HepG2 (cell line): ENCODE data around the gene C11orf24. TPM values are rescaled to one million over a fixed set of nuclear protein-coding genes. Genes with fewer than 3 reads are reported as not detected.
A peak's percentile ranks its signal among the peaks of the same experiment; 100 is the strongest.

ENCODE experiments used
- DNMT1 ChIP-seq: sonication (generic); formaldehyde crosslinking; IDR thresholded peaks from 2 replicates; pipeline ENCODE4 v1.5.1; 2020; ENCODE audit warnings: mild to moderate bottlenecking, missing genetic modification reagents
- HNRNPK ChIP-seq: fragments of 200-400 bp; formaldehyde crosslinking; IDR thresholded peaks from 2 replicates; pipeline ENCODE4 v1.6.1; 2018; ENCODE audit warnings: low read length, low read depth, moderate library complexity, mild to moderate bottlenecking; ENCODE audit not compliant: poor library complexity, severe bottlenecking
- HNRNPUL1 ChIP-seq: fragments of 200-400 bp; formaldehyde crosslinking; IDR thresholded peaks from 2 replicates; pipeline ENCODE4 v1.6.1; 2017; ENCODE audit warnings: low read depth, mild to moderate bottlenecking, low read length, moderate library complexity
- KLF11 ChIP-seq: IDR thresholded peaks from 2 replicates; pipeline ENCODE4 v1.6.1; 2016; ENCODE audit warnings: missing compliant biosample characterization
- KLF9 ChIP-seq: IDR thresholded peaks from 2 replicates; pipeline ENCODE4 v1.6.1; 2016; ENCODE audit warnings: low read depth
- MTA1 ChIP-seq: sonication (generic); formaldehyde crosslinking; IDR thresholded peaks from 2 replicates; pipeline ENCODE4 v1.4.0; 2020; ENCODE audit warnings: missing genetic modification reagents, mild to moderate bottlenecking, borderline replicate concordance
- PHF20 ChIP-seq: sonication (generic); formaldehyde crosslinking; IDR thresholded peaks from 2 replicates; pipeline ENCODE4 v1.5.0; 2020; ENCODE audit warnings: mild to moderate bottlenecking, missing genetic modification reagents
- RBM39 ChIP-seq: fragments of 200-400 bp; formaldehyde crosslinking; IDR thresholded peaks from one replicate; pipeline ENCODE4 v1.6.1; 2018; ENCODE audit warnings: antibody characterized with exemption, mild to moderate bottlenecking, low read depth, low read length; ENCODE audit not compliant: poor library complexity, severe bottlenecking
- RFXAP ChIP-seq: sonication (generic); formaldehyde crosslinking; IDR thresholded peaks from 2 replicates; pipeline ENCODE4 v1.4.0; 2020; ENCODE audit warnings: missing genetic modification reagents, borderline replicate concordance
- SRY ChIP-seq: sonication (generic); formaldehyde crosslinking; IDR thresholded peaks from 2 replicates; pipeline ENCODE4 v1.8.0; 2022; ENCODE audit warnings: mild to moderate bottlenecking, missing genetic modification reagents
- XRCC5 ChIP-seq: fragments of 200-400 bp; formaldehyde crosslinking; optimal IDR thresholded peaks from 2 replicates; pipeline ENCODE3; 2017; ENCODE audit warnings: mild to moderate bottlenecking, low read length
- YY1 ChIP-seq: IDR thresholded peaks from 2 replicates; pipeline ENCODE4 v1.6.1; 2011; ENCODE audit warnings: low read length, low read depth, moderate library complexity, mild to moderate bottlenecking; ENCODE audit not compliant: insufficient read depth, insufficient replicate concordance
- ZBTB26 ChIP-seq: IDR thresholded peaks from 2 replicates; pipeline ENCODE4 v1.6.1; 2016; ENCODE audit warnings: missing compliant biosample characterization, missing genetic modification reagents, borderline replicate concordance
- ZFP90 ChIP-seq: sonication (generic); formaldehyde crosslinking; IDR thresholded peaks from 2 replicates; pipeline ENCODE4 v1.8.0; 2022; ENCODE audit warnings: missing genetic modification reagents, mild to moderate bottlenecking, inconsistent platforms, borderline replicate concordance
- ZKSCAN5 ChIP-seq: sonication (generic); formaldehyde crosslinking; IDR thresholded peaks from 2 replicates; pipeline ENCODE4 v1.5.1; 2020; ENCODE audit warnings: mild to moderate bottlenecking, missing genetic modification reagents
- ZNF607 ChIP-seq: sonication (generic); formaldehyde crosslinking; IDR thresholded peaks from 2 replicates; pipeline ENCODE4 v1.5.1; 2020; ENCODE audit warnings: missing genetic modification reagents, mild to moderate bottlenecking, borderline replicate concordance
- ZNF687 ChIP-seq: sonication (generic); formaldehyde crosslinking; IDR thresholded peaks from 2 replicates; pipeline ENCODE4 v1.5.1; 2020; ENCODE audit warnings: mild to moderate bottlenecking, missing genetic modification reagents, moderate library complexity
- polyA plus RNA-seq, 8 experiments: library from polyadenylated mRNA; depleted of rRNA in 3 of 8; stranded (reverse) in 7 of 8; unstranded in 1 of 8; fragments of >200 nt; fragmentation: Illumina TruSeq in 4 of 8; extraction: Trizol in 4 of 8; gene quantifications; 2 replicates each; pipeline versions ENCODE4 v1.2.1 to v1.2.3, GENCODE V29; 2011 to 2016; ENCODE audit warnings: low read depth in 4 of 8, missing spikeins in 1 of 8, mixed read lengths in 1 of 8; ENCODE audit not compliant: insufficient read depth in 1 of 8
- total RNA-seq, 5 experiments: library from RNA; depleted of rRNA; stranded (reverse); fragments of >200 nt; fragmentation: Illumina TruSeq; extraction: Trizol; gene quantifications; 2 replicates each; pipeline ENCODE4 v1.2.3, GENCODE V29; 2016; ENCODE audit warnings: low read depth in 1 of 5
- TF ChIP-seq, protein P1 (sequence below): sonication (generic); formaldehyde crosslinking; IDR thresholded peaks from 2 replicates; pipeline ENCODE4 v1.4.0; 2020; ENCODE audit warnings: mild to moderate bottlenecking, low read depth, missing genetic modification reagents

The C11orf24 gene
- total and polyA plus RNA-seq, 2 of the 13 experiments (the other 11 are each of a cell fraction or from before 2014, with no cell fraction given): 52.9 to 55.5 TPM

- TF ChIP-seq, protein P1, sequence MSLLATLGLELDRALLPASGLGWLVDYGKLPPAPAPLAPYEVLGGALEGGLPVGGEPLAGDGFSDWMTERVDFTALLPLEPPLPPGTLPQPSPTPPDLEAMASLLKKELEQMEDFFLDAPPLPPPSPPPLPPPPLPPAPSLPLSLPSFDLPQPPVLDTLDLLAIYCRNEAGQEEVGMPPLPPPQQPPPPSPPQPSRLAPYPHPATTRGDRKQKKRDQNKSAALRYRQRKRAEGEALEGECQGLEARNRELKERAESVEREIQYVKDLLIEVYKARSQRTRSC (CRISPR knock-in tag): no peak
- TF ChIP-seq HNRNPUL1 (no peak), ZBTB26 (CRISPR knock-in tag) (no peak), HNRNPK (no peak), SRY (CRISPR knock-in tag) (no peak), ZKSCAN5 (CRISPR knock-in tag) (no peak), DNMT1 (no peak), XRCC5 (no peak), RBM39 (peak; percentile 29), PHF20 (CRISPR knock-in tag) (no peak), YY1 (no peak), ZNF687 (peak; percentile 90), KLF9 (CRISPR knock-in tag) (0 out of 2 replicates have a peak, but pooled peaks have one; percentile 22), ZFP90 (no peak), KLF11 (CRISPR knock-in tag) (0 out of 2 replicates have a peak, but pooled peaks have one; percentile 29), RFXAP (CRISPR knock-in tag) (no peak), ZNF607 (CRISPR knock-in tag) (0 out of 2 replicates have a peak, but pooled peaks have one; percentile 23), MTA1 (CRISPR knock-in tag) (no peak)
These were observed 55.4 kb downstream of the C11orf24 start (continued) for GRCh38 chr11:68216171-68216938.
